HCT116 (cell line): ENCODE results near the gene TBC1D17. TPM values are rescaled to one million over a fixed set of nuclear protein-coding genes. Genes with fewer than 3 reads are reported as not detected.

Source experiments
- ATAC-seq: fragments of 200-7000 bp; cut with Tn5 transposase; 2 replicates; pipeline ENCODE4 v1.9.1; 2020; ENCODE audit warnings: mild to moderate bottlenecking, moderate library complexity
- BruUV-seq: library from RNA; stranded (reverse); fragments of 400-500 nt; replicated peaks from 2 replicates; lab custom pipeline; 2021; lab: Mats Ljungman, UMichigan
- CTCF ChIA-PET: fragments of 300-600 bp; sonication (Branson Sonifier 250); formaldehyde crosslinking; loops from one replicate; lab custom pipeline; 2021; ENCODE audit warnings: antibody characterized with exemption; lab: Charles Lee
- POLR2A ChIA-PET: fragments of 300-600, 350-600 bp; sonication (Branson Sonifier 250); formaldehyde crosslinking; loops from one replicate; lab custom pipeline; 2021; ENCODE audit warnings: antibody characterized with exemption; lab: Charles Lee
- RAD21 ChIA-PET, 2 experiments: fragments of 300-600 bp; sonication (Branson Sonifier 250); formaldehyde crosslinking; loops; one replicate each; lab custom pipeline; 2023; ENCODE audit warnings: low total read pairs in 2 of 2; ENCODE audit not compliant: uncharacterized antibody in 2 of 2, unreplicated experiment in 2 of 2, low non-redundant PET in 1 of 2; lab: Charles Lee
- DNase-seq: peaks from one replicate; pipeline ENCODE4 v3.0.0-alpha.2; 2010; ENCODE audit warnings: low read depth, low spot score
- H2AFZ ChIP-seq: fragments of 200-600 bp; shearing (Covaris generic), sonication (generic); 2 replicates; pipeline ENCODE4 v1.6.1; 2017; ENCODE audit warnings: low read depth, mixed run types, mixed read lengths, antibody characterized with exemption, low read length; ENCODE audit not compliant: poor library complexity, severe bottlenecking
- H3K27ac ChIP-seq: 2 replicates; pipeline ENCODE4 v1.5.1; 2012; ENCODE audit warnings: low read depth, low read length
- H3K27me3 ChIP-seq: fragments of 200-600 bp; sonication (generic); 2 replicates; pipeline ENCODE4 v1.6.1; 2016; ENCODE audit warnings: mixed run types, low read length, mixed read lengths; ENCODE audit not compliant: insufficient read depth
- H3K36me3 ChIP-seq, 2 experiments: fragments of 200-500 bp in 1 of 2; fragments of 200-600 bp in 1 of 2; sonication (Bioruptor generic) in 1 of 2; sonication (generic) in 1 of 2; 2 replicates each; pipeline versions ENCODE4 v1.5.1 to v1.6.1; 2014 to 2016; ENCODE audit warnings: low read length in 2 of 2, inconsistent platforms in 1 of 2, mixed read lengths in 1 of 2, mixed run types in 1 of 2; ENCODE audit not compliant: insufficient read depth in 2 of 2, control insufficient read depth in 1 of 2
- H3K4me1 ChIP-seq, 2 experiments: fragments of 200-600 bp in 1 of 2; sonication (generic) in 1 of 2; 2 replicates each; pipeline versions ENCODE4 v1.5.1 to v1.6.1; 2012 to 2017; ENCODE audit warnings: low read length in 2 of 2, inconsistent platforms in 1 of 2, mild to moderate bottlenecking in 1 of 2, mixed read lengths in 1 of 2, mixed run types in 1 of 2, moderate library complexity in 1 of 2; ENCODE audit not compliant: insufficient read depth in 2 of 2, control insufficient read depth in 1 of 2
- H3K4me2 ChIP-seq: fragments of 200-600 bp; sonication (generic); 2 replicates; pipeline ENCODE4 v1.6.1; 2017; ENCODE audit warnings: mixed run types, low read length, mixed read lengths
- H3K4me3 ChIP-seq, 2 experiments: fragments of 200-600 bp in 1 of 2; sonication (generic) in 1 of 2; replicated peaks in 1 of 2; 2 replicates each; pipeline ENCODE4 v1.5.1; 2011 to 2016; ENCODE audit warnings: low read length in 2 of 2, control low read depth in 1 of 2, low read depth in 1 of 2, mild to moderate bottlenecking in 1 of 2, mixed read lengths in 1 of 2, mixed run types in 1 of 2
- H3K79me2 ChIP-seq: fragments of 200-600 bp; sonication (generic); 2 replicates; pipeline ENCODE4 v1.6.1; 2017; ENCODE audit warnings: mild to moderate bottlenecking, mixed run types, low read length, moderate library complexity, mixed read lengths; ENCODE audit not compliant: insufficient read depth
- H3K9ac ChIP-seq: fragments of 200-600 bp; sonication (generic); 2 replicates; pipeline ENCODE4 v1.6.1; 2016; ENCODE audit warnings: low read length, mixed read lengths
- H3K9me2 ChIP-seq: fragments of 200-600 bp; sonication (generic), shearing (Covaris generic); 2 replicates; pipeline ENCODE4 v1.6.1; 2017; ENCODE audit warnings: mixed run types, mild to moderate bottlenecking, moderate library complexity; ENCODE audit not compliant: insufficient read depth
- H3K9me3 ChIP-seq, 2 experiments: fragments of 200-500 bp in 1 of 2; fragments of 200-600 bp in 1 of 2; sonication (Bioruptor generic) in 1 of 2; sonication (generic) in 1 of 2; 2 replicates each; pipeline ENCODE4 v1.6.1; 2014 to 2017; ENCODE audit warnings: low read length in 2 of 2, mixed read lengths in 2 of 2, inconsistent platforms in 1 of 2, low read depth in 1 of 2, mild to moderate bottlenecking in 1 of 2, mixed run types in 1 of 2, moderate library complexity in 1 of 2; ENCODE audit not compliant: control insufficient read depth in 1 of 2, insufficient read depth in 1 of 2
- H4K20me1 ChIP-seq: fragments of 200-600 bp; sonication (generic), shearing (Covaris generic); 2 replicates; pipeline ENCODE4 v1.6.1; 2017; ENCODE audit warnings: mixed run types, mild to moderate bottlenecking, moderate library complexity; ENCODE audit not compliant: insufficient read depth
- ATF3 ChIP-seq: IDR thresholded peaks from 2 replicates; pipeline ENCODE4 v1.6.1; 2012
- CBX3 ChIP-seq: IDR thresholded peaks from 2 replicates; pipeline ENCODE4 v1.6.1; 2012; ENCODE audit warnings: low read depth
- CEBPB ChIP-seq: IDR thresholded peaks from 2 replicates; pipeline ENCODE4 v1.6.1; 2012; ENCODE audit warnings: low read depth
- EGR1 ChIP-seq: IDR thresholded peaks from 2 replicates; pipeline ENCODE4 v1.6.1; 2012; ENCODE audit warnings: low read depth
- EZH2phosphoT487 ChIP-seq: fragments of 200-600 bp; IDR thresholded peaks from 2 replicates; pipeline ENCODE4 v1.6.1; 2018; ENCODE audit warnings: antibody characterized with exemption, borderline replicate concordance
- FOSL1 ChIP-seq: IDR thresholded peaks from 2 replicates; pipeline ENCODE4 v1.6.1; 2012; ENCODE audit warnings: low read depth
- JUND ChIP-seq: IDR thresholded peaks from 2 replicates; pipeline ENCODE4 v1.6.1; 2012
- MAX ChIP-seq: IDR thresholded peaks from 2 replicates; pipeline ENCODE4 v1.6.1; 2012
- POLR2AphosphoS5 ChIP-seq: IDR thresholded peaks from 2 replicates; pipeline ENCODE4 v1.6.1; 2011; ENCODE audit warnings: mild to moderate bottlenecking, low read depth, low read length, moderate library complexity
- RAD21 ChIP-seq: IDR thresholded peaks from 2 replicates; pipeline ENCODE4 v1.6.1; 2012; ENCODE audit warnings: low read depth, mild to moderate bottlenecking
- REST ChIP-seq: IDR thresholded peaks from 2 replicates; pipeline ENCODE4 v1.6.1; 2012; ENCODE audit warnings: low read depth
- SIN3A ChIP-seq: IDR thresholded peaks from 2 replicates; pipeline ENCODE4 v1.6.1; 2012; ENCODE audit warnings: low read depth
- TCF7L2 ChIP-seq: IDR thresholded peaks from 2 replicates; pipeline ENCODE4 v1.7.0; 2011; ENCODE audit warnings: borderline replicate concordance, inconsistent platforms; ENCODE audit not compliant: insufficient read depth, insufficient read length; ENCODE audit errors: extremely low read depth
- ZBTB33 ChIP-seq: IDR thresholded peaks from 2 replicates; pipeline ENCODE4 v1.6.1; 2011; ENCODE audit warnings: mild to moderate bottlenecking, low read length, moderate library complexity; ENCODE audit not compliant: insufficient replicate concordance; ENCODE audit errors: extremely low read depth
- ZFX ChIP-seq: fragments of 450-650 bp; IDR thresholded peaks from 2 replicates; pipeline ENCODE4 v1.6.1; 2017
- intact Hi-C: fragments of 100-400 bp; cut with micrococcal nuclease; formaldehyde crosslinking; loops from 2 replicates; pipeline ENCODE4 v1.10.0; 2022
- total RNA-seq: library from RNA; stranded (reverse); gene quantifications from one replicate; pipeline ENCODE4 v1.2.1, GENCODE V29; 2021; ENCODE audit not compliant: unreplicated experiment

The TBC1D17 gene
- total RNA-seq, 1 experiment from 2014 or later = 32.9 TPM

- DNase-seq (no peak), ATAC-seq (no peak)
- TF ChIP-seq CBX3 (no peak), POLR2AphosphoS5 (no peak), EGR1 (no peak)
- H2AFZ ChIP-seq = no peak overlapping the region
- CTCF ChIA-PET = no interaction called here
- H3K4me2 ChIP-seq = no peak overlapping the region
- POLR2A ChIA-PET = no interaction called here
- H3K27ac ChIP-seq = peak overlapping the region; percentile 8; the same call in 1 of the 2 replicates
- H3K79me2 ChIP-seq = peaks cover 31% of the 10 kb centered on the region
- H3K27me3 ChIP-seq = no peaks in the 10 kb centered on the region
- no TSS peak for BruUV-seq
- RAD21 ChIA-PET = no interaction called here
- H3K9me3 ChIP-seq = no peaks in the 10 kb centered on the region
- H4K20me1 ChIP-seq = no peaks in the 10 kb centered on the region
- H3K4me3 ChIP-seq = no peak overlapping the region
- intact Hi-C loops = no loop called here
- H3K9me2 ChIP-seq = no peaks in the 10 kb centered on the region
- H3K4me1 ChIP-seq = peaks cover 18 to 38% of the 10 kb centered on the region in 2 experiments
- H3K36me3 ChIP-seq = peaks cover 0 to 9% of the 10 kb centered on the region in 2 experiments; a peak in 1 of 4 replicates
- no peak overlapping the region for H3K9ac ChIP-seq
Observed at GRCh38 chr19:49873834-49874233, 3.7 kb upstream of the TBC1D17 start.

GRCh38 chr19:49874503-49875157 is 2.9 kb upstream of the TBC1D17 start:
- no peaks in the 10 kb centered on the region for H3K9me2 ChIP-seq
- CTCF ChIA-PET = no interaction called here
- TF ChIP-seq ZBTB33 (no peak), TCF7L2 (no peak), CBX3 (no peak), FOSL1 (no peak), JUND (no peak), EZH2phosphoT487 (no peak), SIN3A (no peak), REST (no peak), CEBPB (no peak), RAD21 (no peak), MAX (no peak), ZFX (no peak), ATF3 (no peak)

More at GRCh38 chr19:49874503-49875157, 2.9 kb upstream of the TBC1D17 start:
- Histone ChIP-seq H3K9ac (peak overlapping the region; percentile 93; the same call in 1 of the 2 replicates), H3K4me2 (peak overlapping the region; percentile 99), H3K36me3 (peaks cover 0 to 9% of the 10 kb centered on the region in 2 experiments; a peak in 1 of 4 replicates), H3K4me3 (peak overlapping the region; percentile 79 to 89), H3K27ac (peak overlapping the region; percentile 98; the same call in 1 of the 2 replicates), H2AFZ (no peak overlapping the region), H3K79me2 (peaks cover 35% of the 10 kb centered on the region), H3K27me3 (no peaks in the 10 kb centered on the region), H4K20me1 (no peaks in the 10 kb centered on the region), H3K4me1 (peaks cover 20 to 43% of the 10 kb centered on the region in 2 experiments), H3K9me3 (no peaks in the 10 kb centered on the region)
- RAD21 ChIA-PET = no interaction called here
- BruUV-seq = no TSS peak
- ATAC-seq (no peak), DNase-seq (no peak)
- intact Hi-C loops = no loop called here
- POLR2A ChIA-PET = no interaction called here
